Measurements from ENCODE around the gene SEPTIN10. TPM values are rescaled to one million over a fixed set of nuclear protein-coding genes. Genes with fewer than 3 reads are reported as not detected.

SEPTIN10 gene
- total RNA-seq, 1 experiment from 2014 or later, result 92.5 TPM

- Histone ChIP-seq H3K23me2 (ENCODE audit: insufficient read length, low read depth, low read length, poor library complexity, severe bottlenecking) (no peaks in the 10 kb centered on the region), H3K79me1 (ENCODE audit: insufficient read depth, low read depth, low read length, poor library complexity, severe bottlenecking) (peaks cover 19% of the 10 kb centered on the region), H2AK5ac (ENCODE audit: insufficient read length, low read length) (no peak overlapping the region), H2BK120ac (ENCODE audit: low read depth, low read length, poor library complexity, severe bottlenecking) (no peak overlapping the region), H2BK15ac (ENCODE audit: low read depth, low read length) (no peak overlapping the region), H3K14ac (ENCODE audit: insufficient read depth, low read length) (no peak overlapping the region), H3K9ac (ENCODE audit: extremely low read depth, insufficient read length, low read length) (no peak overlapping the region), H3K79me2 (ENCODE audit: insufficient read depth, low read length) (peaks cover 25% of the 10 kb centered on the region; the same call in 1 of the 2 replicates), H4K91ac (ENCODE audit: insufficient read length, low read depth, low read length) (no peak overlapping the region), H3K23ac (ENCODE audit: insufficient read length, low read depth, low read length) (no peak overlapping the region), H3K56ac (ENCODE audit: insufficient read length, low read depth, low read length) (no peak overlapping the region), H2AFZ (ENCODE audit: low read length) (no peak overlapping the region), H3T11ph (ENCODE audit: low read length) (no peak overlapping the region), H2BK5ac (ENCODE audit: insufficient read length, low read length) (no peak overlapping the region), H2BK20ac (ENCODE audit: low read depth, low read length, poor library complexity, severe bottlenecking) (no peak overlapping the region), H4K20me1 (ENCODE audit: control insufficient read depth, insufficient read depth, insufficient read length) (no peaks in the 10 kb centered on the region), H3K18ac (ENCODE audit: insufficient read length, low read depth, low read length) (no peak overlapping the region), H3K4me1 (ENCODE audit: insufficient read depth, low read length) (peaks cover 11% of the 10 kb centered on the region; the same call in 1 of the 2 replicates), H3K4me2 (ENCODE audit: insufficient read depth, insufficient read length, low read length) (no peak overlapping the region), H2BK12ac (ENCODE audit: insufficient read length, low read depth, low read length) (no peak overlapping the region), H3K27ac (ENCODE audit: insufficient read length, low read depth, low read length) (no peak overlapping the region), H4K5ac (ENCODE audit: insufficient read length, low read depth, low read length) (no peak overlapping the region), H3K9me3 (ENCODE audit: control insufficient read depth, low read depth, low read length) (no peaks in the 10 kb centered on the region), H3K27me3 (ENCODE audit: insufficient read depth, low read length) (no peaks in the 10 kb centered on the region), H3K4ac (ENCODE audit: low read depth, low read length) (no peak overlapping the region), H4K8ac (replicated peaks; ENCODE audit: insufficient read length, low read depth, low read length) (no peak overlapping the region)
- Mint-ChIP-seq H3K27me3 (ENCODE audit: low read depth) (no peaks in the 10 kb centered on the region), H3K4me1 (peaks cover 27 to 38% of the 10 kb centered on the region in 2 experiments), H3K9me3 (no peaks in the 10 kb centered on the region), H3K36me3 (ENCODE audit: insufficient read depth in 1 of 3, low read depth in 3 of 3) (peaks cover 0 to 13% (median 2%) of the 10 kb centered on the region in 3 experiments; a peak in 4 of 7 replicates), H3K27ac (peak overlapping the region in 1 of 3 experiments; percentile 70; a peak in 1 of 7 replicates), H3K4me3 (no peak overlapping the region)
- no peak for TF ChIP-seq CTCF (conservative IDR thresholded peaks at IDR 0.05)
- no CpG with 5 or more reads among the region's 3 CpGs for WGBS (ENCODE audit: extremely low coverage, insufficient read length, low lambda C conversion rate)
- DNase-seq, result no peak
Measured at GRCh38 chr2:109602617-109603188, 11.1 kb downstream of the SEPTIN10 start.
